Islet of Langerhans (tissue), 1 donor: ENCODE data around the gene GSS.

Experiments used
- FAIRE-seq: peaks from one replicate; lab custom pipeline; 2011; peaks lifted over from hg19 to GRCh38; lab: Jason Lieb, UNC

GSS gene

GRCh38 chr20:34955231-34956040 lies at the start of gene GSS, which contains the start of gene MYH7B:
TSS of gene GSS (minus strand) at chr20:34955806. CDS start at chr20:34951852, 3,954 bp downstream.
TSS of gene MYH7B (plus strand) at chr20:34955868. CDS start at chr20:34978006, 22,138 bp downstream.
- no peak for FAIRE-seq

GRCh38 chr20:35004749-35005462 lies 49.3 kb upstream of the GSS start:
- FAIRE-seq: no peak

- FAIRE-seq: no peak
Measured at GRCh38 chr20:35004051-35004725, 48.6 kb upstream of the GSS start.

- FAIRE-seq: no peak
Measured at GRCh38 chr20:35003211-35004031, 47.8 kb upstream of the GSS start.

GRCh38 chr20:35002426-35003210 lies 47.0 kb upstream of the GSS start:
- no peak for FAIRE-seq

- no peak for FAIRE-seq
Measured at GRCh38 chr20:35001596-35002362, 46.2 kb upstream of the GSS start.

- no peak for FAIRE-seq
Measured at GRCh38 chr20:35000922-35001595, 45.5 kb upstream of the GSS start.

- no peak for FAIRE-seq
Measured at GRCh38 chr20:35000311-35000921, 44.8 kb upstream of the GSS start.

- FAIRE-seq: no peak
Measured at GRCh38 chr20:34999782-35000181, 44.2 kb upstream of the GSS start.

DNA sequence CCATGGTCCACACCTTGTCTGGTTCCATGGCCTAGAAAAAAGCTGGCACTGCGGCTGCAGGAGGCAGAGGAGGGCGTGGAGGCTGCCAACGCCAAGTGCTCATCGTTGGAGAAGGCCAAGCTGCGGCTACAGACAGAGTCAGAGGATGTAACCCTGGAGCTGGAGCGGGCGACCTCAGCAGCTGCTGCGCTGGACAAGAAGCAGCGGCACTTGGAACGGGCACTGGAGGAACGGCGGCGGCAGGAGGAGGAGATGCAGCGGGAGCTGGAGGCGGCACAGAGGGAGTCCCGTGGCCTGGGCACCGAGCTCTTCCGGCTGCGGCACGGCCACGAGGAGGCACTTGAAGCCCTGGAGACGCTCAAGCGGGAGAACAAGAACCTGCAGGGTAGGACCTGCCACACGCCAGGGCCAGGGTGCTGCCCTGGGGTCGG lies 43.4 kb upstream of the GSS start:
- FAIRE-seq: no peak

DNA sequence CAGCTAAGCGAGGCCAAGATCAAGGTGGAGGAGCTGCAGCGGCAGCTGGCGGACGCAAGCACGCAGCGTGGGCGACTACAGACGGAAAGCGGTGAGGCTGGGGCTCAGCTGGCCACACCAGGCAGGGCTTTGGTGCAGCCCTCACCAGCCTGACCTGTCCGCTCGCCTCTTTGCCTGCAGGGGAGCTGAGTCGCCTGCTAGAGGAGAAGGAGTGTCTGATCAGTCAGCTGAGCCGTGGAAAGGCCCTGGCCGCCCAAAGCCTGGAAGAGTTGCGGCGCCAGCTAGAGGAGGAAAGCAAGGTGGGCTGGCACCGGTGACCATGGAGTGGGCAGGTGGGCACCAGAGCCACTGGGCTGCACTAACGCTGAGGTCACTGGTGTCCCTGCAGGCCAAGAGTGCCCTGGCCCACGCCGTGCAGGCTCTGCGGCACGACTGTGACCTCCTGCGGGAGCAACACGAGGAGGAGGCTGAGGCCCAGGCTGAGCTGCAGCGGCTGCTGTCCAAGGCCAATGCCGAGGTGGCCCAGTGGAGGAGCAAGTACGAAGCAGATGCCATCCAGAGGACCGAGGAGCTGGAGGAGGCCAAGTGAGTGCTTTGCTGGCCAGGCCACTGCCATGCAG lies 42.8 kb upstream of the GSS start:
- no peak for FAIRE-seq

DNA sequence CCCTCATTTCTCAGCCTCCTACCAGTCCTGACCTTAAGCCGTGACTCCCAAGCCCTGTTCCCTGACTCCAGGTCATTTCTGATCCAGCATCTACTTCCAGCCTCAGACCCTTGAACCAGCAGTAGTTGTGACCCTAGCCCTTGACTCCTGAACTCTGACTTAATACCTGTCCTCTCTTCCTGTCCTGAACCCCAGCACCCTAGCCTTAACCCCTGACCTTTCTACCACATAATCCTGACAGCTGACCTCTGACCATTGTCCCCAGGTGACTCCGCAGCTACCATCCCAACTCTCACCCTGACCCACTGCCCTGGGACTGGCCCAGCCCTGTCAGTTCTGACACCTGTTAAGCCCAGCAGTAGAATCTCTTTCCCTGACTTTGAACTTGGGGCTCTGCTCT lies 42.2 kb upstream of the GSS start:
- FAIRE-seq: no peak

- no peak for FAIRE-seq
Measured at GRCh38 chr20:34997131-34997561, 41.5 kb upstream of the GSS start.

GRCh38 chr20:34996243-34997028 lies 40.8 kb upstream of the GSS start:
- FAIRE-seq: no peak

DNA sequence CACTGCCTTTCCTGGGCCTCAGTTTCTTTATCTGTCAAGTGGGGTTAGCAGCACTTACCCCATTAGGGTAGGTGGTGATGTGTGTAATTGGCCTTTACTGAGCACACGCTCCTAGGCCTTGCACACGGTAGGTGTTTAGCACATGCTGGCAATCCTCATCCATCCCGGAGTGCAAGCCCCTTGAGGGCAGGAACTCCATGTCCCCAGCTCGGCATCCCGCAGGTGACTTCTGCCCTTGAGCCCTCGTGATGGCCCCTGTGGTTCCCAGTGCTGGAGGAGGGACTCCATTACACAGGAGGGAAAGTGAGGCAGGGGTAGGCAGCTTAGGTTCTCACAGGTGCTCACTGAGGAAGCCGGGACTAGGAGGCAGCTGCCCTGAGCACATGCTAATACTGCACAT lies 40.1 kb upstream of the GSS start:
- FAIRE-seq: no peak

DNA sequence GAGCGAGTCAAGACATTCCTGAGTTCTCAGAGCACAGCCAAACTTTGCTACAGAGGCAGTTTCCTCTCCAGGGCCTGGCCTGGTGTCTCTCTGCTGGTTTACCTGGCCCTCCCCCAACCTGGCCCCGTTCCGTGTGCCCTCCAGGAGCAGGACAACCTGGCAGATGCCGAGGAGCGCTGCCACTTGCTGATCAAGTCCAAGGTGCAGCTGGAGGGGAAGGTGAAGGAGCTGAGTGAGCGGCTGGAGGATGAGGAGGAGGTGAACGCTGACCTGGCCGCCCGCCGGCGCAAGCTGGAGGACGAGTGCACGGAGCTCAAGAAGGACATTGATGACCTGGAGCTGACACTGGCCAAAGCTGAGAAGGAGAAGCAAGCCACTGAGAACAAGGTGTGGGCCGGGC lies 39.6 kb upstream of the GSS start:
- FAIRE-seq: no peak

GRCh38 chr20:34994509-34995131 lies 39.0 kb upstream of the GSS start:
- FAIRE-seq: no peak
